WTC11 (cell line): ENCODE data around the gene CAPZB.

ENCODE experiments used
- CREM ChIP-seq: sonication (generic); formaldehyde crosslinking; IDR thresholded peaks from 2 replicates; pipeline ENCODE4 v1.8.1; 2022; ENCODE audit warnings: mild to moderate bottlenecking, missing genetic modification reagents, moderate library complexity
- IRF1 ChIP-seq: sonication (generic); formaldehyde crosslinking; IDR thresholded peaks from 2 replicates; pipeline ENCODE4 v1.8.0; 2023; ENCODE audit warnings: missing genetic modification reagents
- NFYB ChIP-seq: sonication (generic); formaldehyde crosslinking; conservative IDR thresholded peaks from 2 replicates; pipeline ENCODE4 v1.8.0; 2022; ENCODE audit warnings: low read depth, missing genetic modification reagents
- NR3C1 ChIP-seq: sonication (generic); formaldehyde crosslinking; conservative IDR thresholded peaks from 2 replicates; pipeline ENCODE4 v1.8.1; 2023; ENCODE audit warnings: low read depth, mild to moderate bottlenecking, missing genetic modification reagents
- RELA ChIP-seq: sonication (generic); formaldehyde crosslinking; IDR thresholded peaks from 2 replicates; pipeline ENCODE4 v1.8.1; 2022; ENCODE audit warnings: missing genetic modification reagents, mild to moderate bottlenecking, borderline replicate concordance
- TP53 ChIP-seq: sonication (generic); formaldehyde crosslinking; IDR thresholded peaks from 2 replicates; pipeline ENCODE4 v1.8.1; 2023; ENCODE audit warnings: mild to moderate bottlenecking, missing genetic modification reagents
- ZNF416 ChIP-seq: fragments of 250-450 bp; sonication (Bioruptor Pico); IDR thresholded peaks from 2 replicates; pipeline ENCODE4 v1.9.0; 2021; ENCODE audit warnings: mild to moderate bottlenecking, inconsistent platforms
- TF ChIP-seq, protein P1 (sequence below): fragments of 200-600 bp; IDR thresholded peaks from 2 replicates; pipeline ENCODE4 v1.8.0; 2022; ENCODE audit warnings: antibody characterized with exemption
- TF ChIP-seq, protein P2 (sequence below): sonication (generic); formaldehyde crosslinking; IDR thresholded peaks from 2 replicates; pipeline ENCODE4 v1.8.0; 2022; ENCODE audit warnings: mild to moderate bottlenecking, missing genetic modification reagents
- TF ChIP-seq, protein P3 (sequence below): fragments of 250-450 bp; sonication (Bioruptor Pico); conservative IDR thresholded peaks from 2 replicates; pipeline ENCODE4 v1.9.0; 2021; ENCODE audit warnings: mild to moderate bottlenecking
- TF ChIP-seq, protein P4 (sequence below): sonication (generic); formaldehyde crosslinking; IDR thresholded peaks from 2 replicates; pipeline ENCODE4 v1.8.0; 2022; ENCODE audit warnings: mild to moderate bottlenecking, missing genetic modification reagents

DNA sequence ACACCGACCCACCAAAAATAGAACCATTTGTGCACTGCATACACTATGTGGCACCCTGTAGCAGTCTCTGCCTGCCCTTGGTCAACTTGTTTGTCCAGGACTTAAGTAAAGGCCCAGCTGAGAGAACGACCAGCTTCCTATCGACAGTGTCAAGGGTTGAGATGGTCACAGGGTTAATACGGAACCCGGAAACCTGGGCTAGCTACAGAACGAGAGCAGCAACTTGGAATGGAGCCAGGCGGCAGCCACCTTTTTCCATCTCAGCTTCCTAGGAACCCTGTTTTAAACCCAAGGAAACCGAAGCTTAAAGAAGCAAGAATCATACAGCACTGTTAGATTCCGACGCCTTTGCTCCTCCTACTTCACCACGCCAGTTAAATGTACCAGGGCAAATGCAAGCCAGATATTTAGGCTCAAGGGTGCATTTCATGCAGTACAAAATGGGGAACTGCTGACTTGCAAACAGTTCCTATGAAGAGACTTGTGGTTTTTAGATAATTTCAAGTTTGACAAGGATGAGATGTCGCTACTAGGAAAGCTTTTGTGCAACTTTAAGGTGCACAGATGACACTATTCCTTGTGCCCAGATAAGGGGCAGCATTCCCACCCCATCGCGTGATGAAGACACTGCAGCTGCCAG lies 137.7 kb downstream of the CAPZB start:
- TF ChIP-seq RELA (no peak), ZNF416 (no peak), IRF1 (CRISPR knock-in tag) (no peak), NFYB (CRISPR knock-in tag) (no peak), CREM (CRISPR knock-in tag) (no peak), TP53 (CRISPR knock-in tag) (no peak), NR3C1 (no peak)
- TF ChIP-seq, protein P1, sequence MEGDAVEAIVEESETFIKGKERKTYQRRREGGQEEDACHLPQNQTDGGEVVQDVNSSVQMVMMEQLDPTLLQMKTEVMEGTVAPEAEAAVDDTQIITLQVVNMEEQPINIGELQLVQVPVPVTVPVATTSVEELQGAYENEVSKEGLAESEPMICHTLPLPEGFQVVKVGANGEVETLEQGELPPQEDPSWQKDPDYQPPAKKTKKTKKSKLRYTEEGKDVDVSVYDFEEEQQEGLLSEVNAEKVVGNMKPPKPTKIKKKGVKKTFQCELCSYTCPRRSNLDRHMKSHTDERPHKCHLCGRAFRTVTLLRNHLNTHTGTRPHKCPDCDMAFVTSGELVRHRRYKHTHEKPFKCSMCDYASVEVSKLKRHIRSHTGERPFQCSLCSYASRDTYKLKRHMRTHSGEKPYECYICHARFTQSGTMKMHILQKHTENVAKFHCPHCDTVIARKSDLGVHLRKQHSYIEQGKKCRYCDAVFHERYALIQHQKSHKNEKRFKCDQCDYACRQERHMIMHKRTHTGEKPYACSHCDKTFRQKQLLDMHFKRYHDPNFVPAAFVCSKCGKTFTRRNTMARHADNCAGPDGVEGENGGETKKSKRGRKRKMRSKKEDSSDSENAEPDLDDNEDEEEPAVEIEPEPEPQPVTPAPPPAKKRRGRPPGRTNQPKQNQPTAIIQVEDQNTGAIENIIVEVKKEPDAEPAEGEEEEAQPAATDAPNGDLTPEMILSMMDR, result no peak
- TF ChIP-seq, protein P2, sequence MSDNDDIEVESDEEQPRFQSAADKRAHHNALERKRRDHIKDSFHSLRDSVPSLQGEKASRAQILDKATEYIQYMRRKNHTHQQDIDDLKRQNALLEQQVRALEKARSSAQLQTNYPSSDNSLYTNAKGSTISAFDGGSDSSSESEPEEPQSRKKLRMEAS (CRISPR knock-in tag), result no peak
- TF ChIP-seq, protein P3, sequence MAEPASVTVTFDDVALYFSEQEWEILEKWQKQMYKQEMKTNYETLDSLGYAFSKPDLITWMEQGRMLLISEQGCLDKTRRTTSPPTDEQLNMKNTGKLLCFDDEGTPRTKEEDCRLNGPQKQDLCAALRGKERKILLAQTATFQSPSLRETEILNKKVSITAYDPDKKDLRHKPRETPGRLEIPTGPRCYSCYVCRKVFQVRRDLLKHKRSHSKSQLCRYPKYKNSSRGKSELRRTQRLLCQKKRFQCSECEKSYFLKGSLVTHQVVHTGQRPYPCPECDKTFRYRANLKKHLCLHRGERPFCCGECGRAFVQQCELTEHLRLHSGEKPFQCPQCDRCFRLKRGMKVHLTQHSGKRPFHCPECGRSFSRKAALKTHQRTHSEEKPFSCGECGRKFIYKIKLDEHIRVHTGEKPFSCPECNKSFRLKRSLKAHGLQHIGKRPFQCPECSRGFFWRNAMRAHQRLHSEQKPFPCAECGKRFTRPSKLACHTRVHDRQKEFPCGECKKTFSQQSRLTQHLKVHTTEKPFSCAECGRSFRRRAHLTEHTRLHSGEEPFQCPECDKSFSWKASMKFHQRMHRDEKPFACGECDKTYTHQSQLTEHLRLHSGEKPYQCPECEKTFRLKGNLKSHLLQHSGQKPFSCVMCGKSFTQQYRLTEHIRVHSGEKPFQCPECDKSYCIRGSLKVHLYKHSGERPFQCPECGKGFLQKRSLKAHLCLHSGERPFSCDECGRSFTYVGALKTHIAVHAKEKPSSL (CRISPR knock-in tag), result no peak
- TF ChIP-seq, protein P4, sequence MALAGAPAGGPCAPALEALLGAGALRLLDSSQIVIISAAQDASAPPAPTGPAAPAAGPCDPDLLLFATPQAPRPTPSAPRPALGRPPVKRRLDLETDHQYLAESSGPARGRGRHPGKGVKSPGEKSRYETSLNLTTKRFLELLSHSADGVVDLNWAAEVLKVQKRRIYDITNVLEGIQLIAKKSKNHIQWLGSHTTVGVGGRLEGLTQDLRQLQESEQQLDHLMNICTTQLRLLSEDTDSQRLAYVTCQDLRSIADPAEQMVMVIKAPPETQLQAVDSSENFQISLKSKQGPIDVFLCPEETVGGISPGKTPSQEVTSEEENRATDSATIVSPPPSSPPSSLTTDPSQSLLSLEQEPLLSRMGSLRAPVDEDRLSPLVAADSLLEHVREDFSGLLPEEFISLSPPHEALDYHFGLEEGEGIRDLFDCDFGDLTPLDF, result no peak
